DND-41 (cell line): ENCODE measurements around the gene EFHD2.
"Not testable (repeated sequence)": the region's sequence is repeated elsewhere in the genome, so short reads cannot be mapped to it uniquely, and the experiment has no call there.

Source experiments
- ATAC-seq: fragments of 200-7000 bp; cut with Tn5 transposase; 3 replicates; pipeline ENCODE4 v1.9.1; 2021; ENCODE audit warnings: low read depth; ENCODE audit not compliant: insufficient read depth
- DNase-seq: peaks from one replicate; pipeline ENCODE4 v3.0.0-alpha.2; 2020
- H2AFZ ChIP-seq: 2 replicates; pipeline ENCODE4 v1.6.0; 2012; ENCODE audit warnings: low read depth, low read length
- H3K27ac ChIP-seq: 2 replicates; pipeline ENCODE4 v1.5.1; 2012; ENCODE audit warnings: low read length, inconsistent platforms
- H3K27me3 ChIP-seq: fragments of 200-600 bp; sonication (generic); 2 replicates; pipeline ENCODE4 v1.6.0; 2012; ENCODE audit warnings: low read length, mild to moderate bottlenecking, inconsistent platforms; ENCODE audit not compliant: insufficient read depth, poor library complexity
- H3K36me3 ChIP-seq: 2 replicates; pipeline ENCODE4 v1.5.1; 2012; ENCODE audit warnings: low read length, inconsistent platforms; ENCODE audit not compliant: insufficient read depth
- H3K4me1 ChIP-seq: 2 replicates; pipeline ENCODE4 v1.5.1; 2012; ENCODE audit warnings: mild to moderate bottlenecking, low read length; ENCODE audit not compliant: insufficient read depth
- H3K4me2 ChIP-seq: 2 replicates; pipeline ENCODE4 v1.6.0; 2012; ENCODE audit warnings: mild to moderate bottlenecking, moderate library complexity, low read length, inconsistent platforms; ENCODE audit not compliant: insufficient read depth
- H3K4me3 ChIP-seq, 2 experiments: fragments of 200-600 bp in 1 of 2; shearing (Covaris generic) in 1 of 2; 2 replicates each; pipeline ENCODE4 v1.5.1; 2012 to 2016; ENCODE audit warnings: inconsistent platforms in 2 of 2, low read length in 2 of 2, mild to moderate bottlenecking in 2 of 2, low read depth in 1 of 2, moderate library complexity in 1 of 2
- H3K79me2 ChIP-seq: 2 replicates; pipeline ENCODE4 v1.6.0; 2012; ENCODE audit warnings: low read length, inconsistent platforms; ENCODE audit not compliant: insufficient read depth
- H3K9ac ChIP-seq: 2 replicates; pipeline ENCODE4 v1.6.0; 2012; ENCODE audit warnings: low read depth, mild to moderate bottlenecking, inconsistent platforms, low read length, moderate library complexity
- H3K9me3 ChIP-seq: 2 replicates; pipeline ENCODE4 v1.5.1; 2012; ENCODE audit warnings: low read length, moderate library complexity, mild to moderate bottlenecking, inconsistent platforms; ENCODE audit not compliant: insufficient read depth, severe bottlenecking
- H4K20me1 ChIP-seq: 2 replicates; pipeline ENCODE4 v1.6.0; 2012; ENCODE audit warnings: low read length; ENCODE audit not compliant: insufficient read depth
- EZH2 ChIP-seq: IDR thresholded peaks from 3 replicates; pipeline ENCODE4 v1.6.1; 2012; ENCODE audit warnings: borderline replicate concordance, low read depth, mild to moderate bottlenecking, moderate library complexity, low read length, inconsistent platforms; ENCODE audit not compliant: severe bottlenecking
- TF ChIP-seq, protein P1 (sequence below): IDR thresholded peaks from 2 replicates; pipeline ENCODE4 v1.5.1; 2012; ENCODE audit warnings: borderline replicate concordance, low read length, moderate library complexity, mild to moderate bottlenecking; ENCODE audit not compliant: poor library complexity, severe bottlenecking; ENCODE audit errors: extremely low read depth

EFHD2 gene

DNA sequence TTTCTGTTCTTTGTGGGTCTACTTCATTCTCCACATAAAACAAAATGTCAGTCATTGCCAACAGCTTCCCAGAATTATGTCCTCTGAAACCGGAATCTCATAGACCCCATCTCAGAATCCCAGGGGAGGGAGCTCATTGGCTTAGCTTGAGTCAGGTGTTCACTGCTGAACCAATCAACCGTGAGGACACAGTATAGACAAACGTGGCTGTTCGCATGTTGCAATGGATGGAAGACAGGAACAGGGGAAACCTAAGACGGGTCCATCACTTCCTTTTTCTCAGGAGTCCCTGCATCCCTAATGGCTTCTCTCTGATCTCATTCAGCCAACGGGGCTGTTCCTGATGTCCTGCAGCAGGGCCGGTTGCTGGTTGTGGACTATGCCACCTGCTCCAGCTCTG is 56.0 kb downstream of the EFHD2 start:
- H2AFZ ChIP-seq: no peak overlapping the region
- no peaks in the 10 kb centered on the region for H3K27me3 ChIP-seq
- H3K9ac ChIP-seq: no peak overlapping the region
- TF ChIP-seq, protein P1, sequence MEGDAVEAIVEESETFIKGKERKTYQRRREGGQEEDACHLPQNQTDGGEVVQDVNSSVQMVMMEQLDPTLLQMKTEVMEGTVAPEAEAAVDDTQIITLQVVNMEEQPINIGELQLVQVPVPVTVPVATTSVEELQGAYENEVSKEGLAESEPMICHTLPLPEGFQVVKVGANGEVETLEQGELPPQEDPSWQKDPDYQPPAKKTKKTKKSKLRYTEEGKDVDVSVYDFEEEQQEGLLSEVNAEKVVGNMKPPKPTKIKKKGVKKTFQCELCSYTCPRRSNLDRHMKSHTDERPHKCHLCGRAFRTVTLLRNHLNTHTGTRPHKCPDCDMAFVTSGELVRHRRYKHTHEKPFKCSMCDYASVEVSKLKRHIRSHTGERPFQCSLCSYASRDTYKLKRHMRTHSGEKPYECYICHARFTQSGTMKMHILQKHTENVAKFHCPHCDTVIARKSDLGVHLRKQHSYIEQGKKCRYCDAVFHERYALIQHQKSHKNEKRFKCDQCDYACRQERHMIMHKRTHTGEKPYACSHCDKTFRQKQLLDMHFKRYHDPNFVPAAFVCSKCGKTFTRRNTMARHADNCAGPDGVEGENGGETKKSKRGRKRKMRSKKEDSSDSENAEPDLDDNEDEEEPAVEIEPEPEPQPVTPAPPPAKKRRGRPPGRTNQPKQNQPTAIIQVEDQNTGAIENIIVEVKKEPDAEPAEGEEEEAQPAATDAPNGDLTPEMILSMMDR: no peak
- no peak for TF ChIP-seq EZH2
- H3K79me2 ChIP-seq: no peaks in the 10 kb centered on the region
- H3K4me3 ChIP-seq: no peak overlapping the region
- ATAC-seq (no peak), DNase-seq (no peak)
- no peaks in the 10 kb centered on the region for H4K20me1 ChIP-seq
- no peaks in the 10 kb centered on the region for H3K36me3 ChIP-seq
- no peak overlapping the region for H3K4me2 ChIP-seq
- H3K4me1 ChIP-seq: no peaks in the 10 kb centered on the region
- H3K27ac ChIP-seq: no peak overlapping the region
- no peaks in the 10 kb centered on the region for H3K9me3 ChIP-seq

DNA sequence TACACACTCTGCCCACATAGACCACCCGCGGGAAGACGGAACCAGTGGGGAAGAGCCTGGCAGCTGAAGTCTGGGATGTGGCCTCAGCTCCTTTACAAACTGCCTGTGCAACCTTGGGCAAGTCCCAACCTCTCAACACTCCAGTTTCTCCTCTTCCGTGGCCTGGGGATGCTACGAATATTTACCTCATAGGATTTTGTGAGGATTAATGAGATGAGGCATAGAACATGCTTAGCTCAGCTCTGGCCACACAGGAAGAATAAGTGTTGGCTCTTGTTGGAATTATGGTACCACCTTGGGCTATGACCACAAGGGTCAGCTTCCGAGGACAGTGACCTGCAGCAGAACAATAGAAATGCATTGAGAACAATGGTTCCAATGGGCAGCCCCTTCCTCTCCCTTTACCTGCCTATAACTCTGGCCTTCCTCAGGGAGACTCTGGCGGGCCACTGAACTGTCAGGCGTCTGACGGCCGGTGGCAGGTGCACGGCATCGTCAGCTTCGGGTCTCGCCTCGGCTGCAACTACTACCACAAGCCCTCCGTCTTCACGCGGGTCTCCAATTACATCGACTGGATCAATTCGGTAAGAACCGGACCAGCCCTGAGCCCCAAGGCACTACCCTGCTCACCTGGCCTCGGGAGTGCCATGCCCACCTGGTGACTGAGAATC is 57.4 kb downstream of the EFHD2 start:
- H3K4me1 ChIP-seq, H3K9ac ChIP-seq, H3K36me3 ChIP-seq, H3K4me2 ChIP-seq, H3K4me3 ChIP-seq, H3K9me3 ChIP-seq, H3K79me2 ChIP-seq, H3K27me3 ChIP-seq, H2AFZ ChIP-seq, H3K27ac ChIP-seq, ATAC-seq, DNase-seq, H4K20me1 ChIP-seq: not testable (repeated sequence)

DNA sequence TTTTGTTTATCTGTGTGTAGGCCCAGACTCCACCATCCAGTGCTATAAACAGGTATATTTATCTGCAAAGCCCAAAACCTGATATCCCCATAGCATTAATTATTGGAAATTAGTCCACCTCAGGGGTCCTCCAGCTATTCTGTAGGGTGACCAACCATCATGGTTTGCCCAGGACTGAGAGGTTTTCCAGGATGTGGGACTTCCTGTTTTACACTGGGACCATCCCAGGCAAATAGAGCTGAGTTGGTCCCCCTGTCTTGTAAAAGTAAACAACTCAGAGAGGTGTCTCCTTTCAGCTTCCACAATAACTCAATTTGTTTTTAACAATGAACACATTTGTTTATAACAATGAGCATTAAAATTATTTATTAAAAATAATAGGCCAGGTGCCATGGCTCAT is 58.5 kb downstream of the EFHD2 start:
- Histone ChIP-seq H3K9me3 (no peaks in the 10 kb centered on the region), H3K4me3 (no peak overlapping the region), H3K4me2 (no peak overlapping the region), H2AFZ (no peak overlapping the region), H3K27me3 (no peaks in the 10 kb centered on the region), H4K20me1 (no peaks in the 10 kb centered on the region), H3K79me2 (no peaks in the 10 kb centered on the region), H3K36me3 (no peaks in the 10 kb centered on the region), H3K27ac (no peak overlapping the region), H3K9ac (no peak overlapping the region), H3K4me1 (no peaks in the 10 kb centered on the region)
- TF ChIP-seq, protein P1: no peak
- TF ChIP-seq EZH2: no peak
- DNase-seq: no peak
- no peak for ATAC-seq

DNA sequence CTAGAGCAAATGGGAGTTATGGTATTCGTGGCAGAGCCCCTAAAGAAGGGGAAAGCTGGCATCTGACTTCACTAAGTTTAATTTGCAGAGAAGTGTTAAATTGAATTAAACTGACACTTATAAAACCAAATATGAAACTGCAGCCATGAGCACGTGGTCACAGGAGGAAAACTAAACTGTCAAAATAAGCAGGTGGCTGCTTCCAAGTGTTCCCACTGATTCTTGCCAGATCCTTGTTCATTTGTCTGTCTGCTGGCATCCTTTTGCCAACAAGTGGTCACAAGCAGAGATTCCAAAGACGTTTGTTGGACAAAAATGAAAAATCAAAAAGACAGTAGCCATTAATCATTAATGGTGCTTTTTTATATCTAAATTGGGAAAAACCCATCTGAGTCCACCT is 59.7 kb downstream of the EFHD2 start:
- Histone ChIP-seq H3K4me2 (no peak overlapping the region), H3K27ac (no peak overlapping the region), H3K27me3 (no peaks in the 10 kb centered on the region), H3K36me3 (no peaks in the 10 kb centered on the region), H3K9ac (no peak overlapping the region), H3K4me1 (no peaks in the 10 kb centered on the region), H2AFZ (no peak overlapping the region), H4K20me1 (no peaks in the 10 kb centered on the region), H3K4me3 (no peak overlapping the region), H3K9me3 (no peaks in the 10 kb centered on the region), H3K79me2 (no peaks in the 10 kb centered on the region)
- TF ChIP-seq EZH2: no peak
- no peak for ATAC-seq
- DNase-seq: no peak

DNA sequence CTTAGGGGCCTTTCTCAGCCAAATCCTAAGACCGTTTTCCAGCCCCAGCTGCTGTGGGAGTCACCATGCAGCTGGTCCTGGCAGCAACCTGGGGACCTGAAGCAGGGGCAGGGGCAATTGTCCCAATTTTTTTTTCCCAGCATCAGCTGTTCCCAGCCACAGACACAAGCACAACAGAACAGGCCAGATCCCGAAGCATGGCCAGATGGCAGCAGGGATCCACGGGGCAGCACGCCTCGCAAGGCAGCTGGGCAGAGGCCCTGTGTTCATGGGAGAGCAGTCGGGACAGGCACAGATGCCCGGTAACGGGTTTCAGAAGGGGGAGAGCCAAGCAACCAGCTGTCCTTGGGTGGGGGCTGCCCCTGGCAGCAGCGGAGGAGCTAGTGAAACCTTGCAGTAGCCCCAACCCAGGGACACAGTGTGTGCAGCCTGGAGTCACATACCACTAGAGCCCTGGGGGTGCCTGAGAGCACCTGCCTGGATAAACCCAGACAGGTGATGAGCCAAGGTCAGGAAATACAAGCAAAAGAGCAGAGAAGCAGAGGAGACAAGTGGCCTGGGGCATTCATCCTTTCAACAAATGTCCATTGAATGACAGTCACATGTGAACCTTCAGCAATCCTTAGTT is 60.2 kb downstream of the EFHD2 start:
- not testable (repeated sequence) for H3K27me3 ChIP-seq, H3K79me2 ChIP-seq, H3K9me3 ChIP-seq, DNase-seq, H4K20me1 ChIP-seq, H3K9ac ChIP-seq, H3K36me3 ChIP-seq, H3K27ac ChIP-seq, ATAC-seq, H2AFZ ChIP-seq, H3K4me3 ChIP-seq, H3K4me1 ChIP-seq, H3K4me2 ChIP-seq

DNA sequence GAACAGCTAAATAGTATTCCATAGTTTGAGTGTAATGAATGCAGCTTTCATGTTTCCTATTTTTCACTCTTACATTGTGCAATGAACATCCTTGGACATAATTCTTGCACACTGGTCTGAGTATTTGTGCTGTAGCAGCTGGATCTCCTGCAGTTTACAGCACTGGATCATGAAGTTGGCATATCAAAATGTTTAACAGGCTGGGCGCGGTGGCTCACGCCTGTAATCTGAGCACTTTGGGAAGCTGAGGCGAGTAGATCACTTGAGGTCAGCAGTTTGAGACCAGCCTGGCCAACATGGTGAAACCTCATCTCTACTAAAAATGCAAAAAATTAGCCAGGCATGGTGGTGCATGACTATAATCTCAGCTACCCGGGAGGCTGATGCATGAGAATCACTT is 61.4 kb downstream of the EFHD2 start:
- not testable (repeated sequence) for ATAC-seq, H3K27me3 ChIP-seq, H2AFZ ChIP-seq, H3K27ac ChIP-seq, H4K20me1 ChIP-seq, H3K36me3 ChIP-seq, DNase-seq, H3K9me3 ChIP-seq, H3K9ac ChIP-seq, H3K4me3 ChIP-seq, H3K79me2 ChIP-seq, H3K4me2 ChIP-seq, H3K4me1 ChIP-seq
